MCF 10A (cell line): ENCODE measurements around the gene ARHGEF28. TPM values are rescaled to one million over a fixed set of nuclear protein-coding genes. Genes with fewer than 3 reads are reported as not detected.
A peak's percentile ranks its signal among the peaks of the same experiment; 100 is the strongest.

Source experiments
- BruUV-seq: library from RNA; stranded (reverse); fragments of 400-500 nt; replicated peaks from 2 replicates; lab custom pipeline; 2021; lab: Mats Ljungman, UMichigan
- CTCF ChIA-PET: fragments of 300-600 bp; sonication (Branson Sonifier 250); formaldehyde crosslinking; extraction: SDS; loops from one replicate; lab custom pipeline; 2021; ENCODE audit warnings: antibody characterized with exemption, inconsistent platforms; lab: Yijun Ruan, JAX
- POLR2A ChIA-PET: fragments of 300-600, 350-650 bp; sonication (Branson Sonifier 250); formaldehyde crosslinking; extraction: SDS; loops from one replicate; lab custom pipeline; 2020; ENCODE audit warnings: antibody characterized with exemption, inconsistent platforms; lab: Yijun Ruan, JAX
- DNase-seq: peaks from one replicate; pipeline ENCODE4 v3.0.0-alpha.2; 2018; ENCODE audit not compliant: unreplicated experiment
- H3K27ac Mint-ChIP-seq: one replicate; pipeline ENCODE4 v1.8.0; 2022; ENCODE audit warnings: mild to moderate bottlenecking, low read depth, mixed read lengths; ENCODE audit not compliant: unreplicated experiment
- H3K27me3 Mint-ChIP-seq: one replicate; pipeline ENCODE4 v1.8.0; 2022; ENCODE audit warnings: mixed read lengths; ENCODE audit not compliant: insufficient read depth, unreplicated experiment
- H3K36me3 Mint-ChIP-seq: one replicate; pipeline ENCODE4 v1.8.0; 2022; ENCODE audit warnings: mild to moderate bottlenecking, moderate library complexity, mixed read lengths; ENCODE audit not compliant: insufficient read depth, unreplicated experiment
- H3K4me1 Mint-ChIP-seq: one replicate; pipeline ENCODE4 v1.8.0; 2022; ENCODE audit warnings: mixed read lengths; ENCODE audit not compliant: insufficient read depth, unreplicated experiment
- H3K4me3 Mint-ChIP-seq: one replicate; pipeline ENCODE4 v1.8.0; 2022; ENCODE audit warnings: mild to moderate bottlenecking, moderate library complexity, mixed read lengths; ENCODE audit not compliant: unreplicated experiment
- H3K9me3 Mint-ChIP-seq: one replicate; pipeline ENCODE4 v1.8.0; 2022; ENCODE audit warnings: mixed read lengths; ENCODE audit not compliant: unreplicated experiment
- CTCF ChIP-seq: fragments of 200-600 bp; IDR thresholded peaks from one replicate; pipeline ENCODE4 v1.8.0; 2022; ENCODE audit warnings: antibody characterized with exemption, mild to moderate bottlenecking; ENCODE audit not compliant: unreplicated experiment
- intact Hi-C: fragments of 100-400 bp; cut with micrococcal nuclease; formaldehyde crosslinking; loops from 2 replicates; pipeline ENCODE4 v1.14.1; 2022
- total RNA-seq: library from RNA; stranded (reverse); gene quantifications from 2 replicates; pipeline ENCODE4 v1.2.3, GENCODE V29; 2022

The ARHGEF28 gene
- total RNA-seq, 1 experiment from 2014 or later, result 34.8 TPM

- intact Hi-C loops, result no loop called here
- DNase-seq, result peak; percentile 47
- Mint-ChIP-seq H3K27me3 (no peaks in the 10 kb centered on the region), H3K36me3 (no peaks in the 10 kb centered on the region), H3K27ac (peak overlapping the region; percentile 8), H3K9me3 (no peaks in the 10 kb centered on the region), H3K4me1 (peaks cover 13% of the 10 kb centered on the region), H3K4me3 (no peak overlapping the region)
- BruUV-seq, result no TSS peak
- POLR2A ChIA-PET, result interaction anchor here (0.6 to 2.8 kb wide), 6 partner anchors 9 to 1165 kb away, joined by 3 to 14 read pairs (median 4); partner anchors contain the start of gene ARHGEF28
- TF ChIP-seq CTCF, result no peak
- CTCF ChIA-PET, result interaction anchor here (0.7 to 1.3 kb wide), 5 partner anchors 10 to 1334 kb away, joined by 3 to 8 read pairs (median 3); no protein-coding TSS in a partner anchor
These were observed 10.9 kb upstream of the ARHGEF28 start for GRCh38 chr5:73615085-73615484.

- H3K27ac Mint-ChIP-seq, result no peak overlapping the region
- intact Hi-C loops, result no loop called here
- H3K36me3 Mint-ChIP-seq, result no peaks in the 10 kb centered on the region
- POLR2A ChIA-PET, result interaction anchor here (1.7 to 2.8 kb wide), 2 partner anchors 10 to 23 kb away, joined by 3 to 14 read pairs; partner anchors contain the start of gene ARHGEF28
- no peak for DNase-seq
- H3K4me1 Mint-ChIP-seq, result peaks cover 13% of the 10 kb centered on the region
- no TSS peak for BruUV-seq
- no peak for TF ChIP-seq CTCF
- CTCF ChIA-PET, result interaction anchor here (0.6 kb wide), 1 partner anchor 175 kb away, joined by 3 read pairs; no protein-coding TSS in a partner anchor
- H3K9me3 Mint-ChIP-seq, result no peaks in the 10 kb centered on the region
- H3K4me3 Mint-ChIP-seq, result no peak overlapping the region
- no peaks in the 10 kb centered on the region for H3K27me3 Mint-ChIP-seq
These were observed 10.0 kb upstream of the ARHGEF28 start for GRCh38 chr5:73615947-73616346.

- Mint-ChIP-seq H3K4me1 (peaks cover 13% of the 10 kb centered on the region), H3K36me3 (no peaks in the 10 kb centered on the region), H3K4me3 (no peak overlapping the region), H3K9me3 (no peaks in the 10 kb centered on the region), H3K27ac (peak overlapping the region; percentile 4), H3K27me3 (no peaks in the 10 kb centered on the region)
- BruUV-seq, result no TSS peak
- ChIA-PET CTCF (interaction anchor here (1.3 kb wide), 1 partner anchor 75 kb away, joined by 3 read pairs; no protein-coding TSS in a partner anchor), POLR2A (interaction anchor here (0.6 to 1.7 kb wide), 2 partner anchors 21 to 23 kb away, joined by 3 to 4 read pairs; no protein-coding TSS in a partner anchor)
- no peak for TF ChIP-seq CTCF
- DNase-seq, result no peak
- intact Hi-C loops, result no loop called here
These were observed 8.3 kb upstream of the ARHGEF28 start for GRCh38 chr5:73617510-73618279.

GRCh38 chr5:73619606-73620333 is 6.2 kb upstream of the ARHGEF28 start:
- CTCF ChIA-PET, result interaction anchor here (0.7 to 1.2 kb wide), 3 partner anchors 31 to 152 kb away, joined by 3 to 5 read pairs (median 4); no protein-coding TSS in a partner anchor

More at GRCh38 chr5:73619606-73620333, 6.2 kb upstream of the ARHGEF28 start:
- Mint-ChIP-seq H3K4me3 (no peak overlapping the region), H3K9me3 (no peaks in the 10 kb centered on the region), H3K27me3 (no peaks in the 10 kb centered on the region), H3K27ac (no peak overlapping the region), H3K4me1 (peaks cover 9% of the 10 kb centered on the region), H3K36me3 (no peaks in the 10 kb centered on the region)
- BruUV-seq, result no TSS peak
- intact Hi-C loops, result no loop called here
- no peak for DNase-seq
- POLR2A ChIA-PET, result interaction anchor here (1.6 kb wide), 1 partner anchor 35 kb away, joined by 4 read pairs; no protein-coding TSS in a partner anchor
- no peak for TF ChIP-seq CTCF
